Endothelial cell of umbilical vein (primary cell): Measurements from ENCODE around the gene OSBPL8. TPM values are rescaled to one million over a fixed set of nuclear protein-coding genes. Genes with fewer than 3 reads are reported as not detected.

Experiments
- BruUV-seq: library from RNA; stranded (reverse); fragments of 400-500 nt; replicated peaks from 2 replicates; lab custom pipeline; 2021; lab: Mats Ljungman, UMichigan
- CTCF ChIA-PET: fragments of 300-600, 350-600 bp; sonication (Branson Sonifier 250); formaldehyde crosslinking; loops from one replicate; lab custom pipeline; 2021; ENCODE audit warnings: antibody characterized with exemption, inconsistent platforms; lab: Charles Lee
- POLR2A ChIA-PET: fragments of 300-600, 350-600 bp; sonication (Branson Sonifier 250); formaldehyde crosslinking; loops from one replicate; lab custom pipeline; 2021; ENCODE audit warnings: antibody characterized with exemption, inconsistent platforms; lab: Charles Lee
- DNase-seq: peaks from one replicate; pipeline ENCODE4 v3.0.0-alpha.2; 2011; ENCODE audit warnings: low read depth, low spot score
- FAIRE-seq: peaks from 2 replicates; lab custom pipeline; 2011; peaks lifted over from hg19 to GRCh38; lab: Jason Lieb, UNC
- H2AFZ ChIP-seq: 2 replicates; pipeline ENCODE4 v1.6.0; 2012; ENCODE audit warnings: low read depth, low read length, control low read depth, inconsistent platforms
- H3K27ac ChIP-seq: 2 replicates; pipeline ENCODE4 v1.5.1; 2011; ENCODE audit warnings: low read depth, mild to moderate bottlenecking, control low read depth, low read length, moderate library complexity; ENCODE audit not compliant: insufficient read depth
- H3K27me3 ChIP-seq, 2 experiments: 2 replicates each; pipeline versions ENCODE4 v1.6.0 to v1.6.1; 2011; ENCODE audit warnings: low read length in 2 of 2, mixed read lengths in 1 of 2; ENCODE audit not compliant: control insufficient read depth in 2 of 2, insufficient read depth in 2 of 2
- H3K36me3 ChIP-seq, 2 experiments: 2 replicates in 1 of 2; 3 replicates in 1 of 2; pipeline ENCODE4 v1.5.1; 2011; ENCODE audit warnings: low read length in 2 of 2, mild to moderate bottlenecking in 1 of 2, moderate library complexity in 1 of 2; ENCODE audit not compliant: control insufficient read depth in 2 of 2, insufficient read depth in 2 of 2; ENCODE audit errors: extremely low read depth in 1 of 2
- H3K4me1 ChIP-seq: 3 replicates; pipeline ENCODE4 v1.5.1; 2011; ENCODE audit warnings: mild to moderate bottlenecking, low read length; ENCODE audit not compliant: control insufficient read depth, insufficient read depth; ENCODE audit errors: extremely low read depth
- H3K4me2 ChIP-seq: 2 replicates; pipeline ENCODE4 v1.6.1; 2011; ENCODE audit warnings: low read length, control low read depth, mixed read lengths; ENCODE audit not compliant: insufficient read depth
- H3K4me3 ChIP-seq, 3 experiments: fragments of 200-600 bp in 1 of 3; sonication (generic), shearing (Covaris generic) in 1 of 3; replicated peaks in 1 of 3; 2 replicates each; pipeline ENCODE4 v1.5.1; 2011 to 2016; ENCODE audit warnings: control low read depth in 3 of 3, low read length in 3 of 3, mild to moderate bottlenecking in 2 of 3, inconsistent platforms in 1 of 3, low read depth in 1 of 3, moderate library complexity in 1 of 3; ENCODE audit not compliant: insufficient read depth in 1 of 3
- H3K79me2 ChIP-seq: 2 replicates; pipeline ENCODE4 v1.6.0; 2012; ENCODE audit warnings: low read length, inconsistent platforms; ENCODE audit not compliant: control insufficient read depth, insufficient read depth
- H3K9ac ChIP-seq: replicated peaks from 2 replicates; pipeline ENCODE3; 2011; ENCODE audit warnings: low read length, control low read depth; ENCODE audit not compliant: insufficient read depth; ENCODE audit errors: extremely low read depth
- H3K9me1 ChIP-seq: replicated peaks from 3 replicates; pipeline ENCODE4 v1.6.0; 2011; ENCODE audit warnings: mild to moderate bottlenecking, low read length; ENCODE audit not compliant: control insufficient read depth, insufficient read depth; ENCODE audit errors: extremely low read depth
- H3K9me3 ChIP-seq: replicated peaks from 2 replicates; pipeline ENCODE4 v1.5.1; 2012; ENCODE audit warnings: low read length, inconsistent platforms; ENCODE audit not compliant: control insufficient read depth, insufficient read depth
- H4K20me1 ChIP-seq: replicated peaks from 2 replicates; pipeline ENCODE3; 2011; ENCODE audit warnings: mild to moderate bottlenecking, low read length; ENCODE audit not compliant: control insufficient read depth, insufficient read depth; ENCODE audit errors: extremely low read depth
- FOS ChIP-seq: IDR thresholded peaks from 2 replicates; pipeline ENCODE4 v1.6.1; 2011; ENCODE audit warnings: mild to moderate bottlenecking, low read length, moderate library complexity, borderline replicate concordance; ENCODE audit not compliant: insufficient read depth
- GATA2 ChIP-seq: IDR thresholded peaks from 2 replicates; pipeline ENCODE4 v1.7.0; 2011; ENCODE audit warnings: low read depth, mild to moderate bottlenecking, moderate library complexity, mixed read lengths, low read length; ENCODE audit not compliant: insufficient read length, insufficient read depth
- JUN ChIP-seq: IDR thresholded peaks from 2 replicates; pipeline ENCODE4 v1.6.1; 2011; ENCODE audit warnings: borderline replicate concordance, low read depth; ENCODE audit not compliant: insufficient read length, insufficient read depth
- MYC ChIP-seq: IDR thresholded peaks from one replicate; pipeline ENCODE4 v1.6.1; 2011; ENCODE audit warnings: mild to moderate bottlenecking, low read depth, low read length
- POLR2A ChIP-seq: IDR thresholded peaks from 2 replicates; pipeline ENCODE4 v1.6.1; 2012; ENCODE audit warnings: low read depth, mild to moderate bottlenecking, control low read depth, low read length
- POLR2AphosphoS5 ChIP-seq: IDR thresholded peaks from 2 replicates; pipeline ENCODE4 v1.6.1; 2012; ENCODE audit warnings: low read depth, mild to moderate bottlenecking, control low read depth, low read length, moderate library complexity; ENCODE audit not compliant: insufficient read depth
- dilution Hi-C: fragments of 300-500 bp; cut with MboI; formaldehyde crosslinking; loops from one replicate; pipeline ENCODE4 v1.15.0; 2019; ENCODE audit warnings: low sequenced_read_pairs; ENCODE audit not compliant: extremely low pct_ligation_motif_present
- intact Hi-C: fragments of 100-400 bp; cut with micrococcal nuclease; formaldehyde crosslinking; loops from one replicate; pipeline ENCODE4 v1.10.0; 2022
- polyA plus RNA-seq, 4 experiments: library from polyadenylated mRNA; depleted of rRNA in 3 of 4; stranded (reverse) in 3 of 4; unstranded in 1 of 4; fragments of >200 nt; gene quantifications; 2 replicates each; pipeline versions ENCODE4 v1.2.1 to v1.2.3, GENCODE V29; 2011 to 2012; ENCODE audit warnings: missing spikeins in 1 of 4
- total RNA-seq: library from RNA; stranded (reverse); gene quantifications from 2 replicates; pipeline ENCODE4 v1.2.3, GENCODE V29; 2021
- TF ChIP-seq, protein P1 (sequence below): IDR thresholded peaks from 2 replicates; pipeline ENCODE4 v1.6.1; 2011; ENCODE audit not compliant: insufficient read depth, insufficient read length
- TF ChIP-seq, protein P2 (sequence below), 2 donors: IDR thresholded peaks; 1 replicate in 1 of 2; 2 replicates in 1 of 2; pipeline ENCODE4 v1.5.1; 2011; ENCODE audit warnings: low read length in 2 of 2, mild to moderate bottlenecking in 2 of 2, moderate library complexity in 2 of 2, control low read depth in 1 of 2, inconsistent platforms in 1 of 2, low read depth in 1 of 2; ENCODE audit not compliant: insufficient read depth in 1 of 2; ENCODE audit errors: extremely low read depth in 1 of 2

Gene OSBPL8
- total and polyA plus RNA-seq, 2 donors (not counting 3 experiments of a cell fraction or from before 2014, with no cell fraction given) = 10.3 to 47.6 TPM

DNA sequence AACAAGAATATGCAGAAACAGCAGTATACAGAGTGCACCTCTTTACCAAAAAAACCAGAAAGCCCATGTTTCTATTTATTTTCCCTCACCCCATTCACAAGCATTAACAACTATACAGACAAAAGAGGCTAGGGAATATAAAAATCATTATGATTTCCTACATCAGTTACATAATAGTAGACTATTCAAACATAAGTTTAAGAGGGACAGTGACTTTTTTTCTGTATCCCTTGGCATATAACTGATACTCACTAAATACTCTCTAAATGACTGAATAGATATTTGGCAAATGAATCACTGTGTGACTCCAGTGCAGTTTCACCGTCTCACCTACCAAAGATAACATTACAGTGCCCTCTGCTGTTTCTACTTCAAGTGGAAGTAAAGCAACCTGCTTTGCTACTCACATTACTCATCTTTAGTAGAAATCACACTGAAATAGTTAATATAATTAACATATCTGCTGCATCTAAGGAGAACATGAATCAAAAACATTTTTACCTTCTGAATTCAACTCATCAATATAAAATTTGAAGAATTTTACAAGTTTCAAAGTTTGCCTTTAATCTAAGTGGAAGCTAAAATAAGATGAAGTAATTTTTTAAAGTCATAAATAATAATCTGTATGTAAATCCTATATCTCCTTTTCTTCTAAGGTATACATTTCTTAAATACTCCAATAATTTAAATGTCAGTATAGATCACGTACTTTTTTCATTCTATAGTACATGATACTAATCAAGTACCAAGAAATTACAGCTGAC is 103.8 kb downstream of the OSBPL8 start:
- peak overlapping the region; percentile 39 for H3K9ac ChIP-seq
- no peaks in the 10 kb centered on the region for H3K27me3 ChIP-seq
- no TSS peak for BruUV-seq
- FAIRE-seq (peak; percentile 67), DNase-seq (peak; percentile 82)
- no peak for TF ChIP-seq POLR2A
- TF ChIP-seq MYC = no peak
- no peak for TF ChIP-seq GATA2
- TF ChIP-seq FOS = peak; percentile 68
- TF ChIP-seq POLR2AphosphoS5 = no peak
- TF ChIP-seq, protein P1, sequence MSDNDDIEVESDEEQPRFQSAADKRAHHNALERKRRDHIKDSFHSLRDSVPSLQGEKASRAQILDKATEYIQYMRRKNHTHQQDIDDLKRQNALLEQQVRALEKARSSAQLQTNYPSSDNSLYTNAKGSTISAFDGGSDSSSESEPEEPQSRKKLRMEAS = no peak
- peak; percentile 66 for TF ChIP-seq JUN
- TF ChIP-seq, protein P2, sequence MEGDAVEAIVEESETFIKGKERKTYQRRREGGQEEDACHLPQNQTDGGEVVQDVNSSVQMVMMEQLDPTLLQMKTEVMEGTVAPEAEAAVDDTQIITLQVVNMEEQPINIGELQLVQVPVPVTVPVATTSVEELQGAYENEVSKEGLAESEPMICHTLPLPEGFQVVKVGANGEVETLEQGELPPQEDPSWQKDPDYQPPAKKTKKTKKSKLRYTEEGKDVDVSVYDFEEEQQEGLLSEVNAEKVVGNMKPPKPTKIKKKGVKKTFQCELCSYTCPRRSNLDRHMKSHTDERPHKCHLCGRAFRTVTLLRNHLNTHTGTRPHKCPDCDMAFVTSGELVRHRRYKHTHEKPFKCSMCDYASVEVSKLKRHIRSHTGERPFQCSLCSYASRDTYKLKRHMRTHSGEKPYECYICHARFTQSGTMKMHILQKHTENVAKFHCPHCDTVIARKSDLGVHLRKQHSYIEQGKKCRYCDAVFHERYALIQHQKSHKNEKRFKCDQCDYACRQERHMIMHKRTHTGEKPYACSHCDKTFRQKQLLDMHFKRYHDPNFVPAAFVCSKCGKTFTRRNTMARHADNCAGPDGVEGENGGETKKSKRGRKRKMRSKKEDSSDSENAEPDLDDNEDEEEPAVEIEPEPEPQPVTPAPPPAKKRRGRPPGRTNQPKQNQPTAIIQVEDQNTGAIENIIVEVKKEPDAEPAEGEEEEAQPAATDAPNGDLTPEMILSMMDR (IDR thresholded peaks at IDR 0.05; ENCODE audit: extremely low read depth in 1 of 2, insufficient read depth in 1 of 2, low read depth in 1 of 2, low read length in 2 of 2) = peak; percentile 48 to 54
- ChIA-PET CTCF (interaction anchor here (0.6 to 3.1 kb wide), 50 partner anchors 9 to 1126 kb away, joined by 3 to 39 read pairs (median 4); partner anchors contain the start of genes BBS10, CAPS2, GLIPR1L1 and NAP1L1), POLR2A (interaction anchor here (1.1 kb wide), 1 partner anchor 424 kb away, joined by 3 read pairs; the partner anchor contains the start of gene PHLDA1)
- no peaks in the 10 kb centered on the region for H3K9me1 ChIP-seq
- peak overlapping the region; percentile 48 for H3K27ac ChIP-seq
- no peaks in the 10 kb centered on the region for H4K20me1 ChIP-seq
- peak overlapping the region; percentile 39 for H3K4me2 ChIP-seq
- no peaks in the 10 kb centered on the region for H3K36me3 ChIP-seq
- H3K4me1 ChIP-seq = peaks cover 9% of the 10 kb centered on the region
- intact Hi-C loops = loop anchor here (1.0 to 10.0 kb wide), 11 partner anchors 107 to 1123 kb away; partner anchors contain the start of genes BBS10, CAPS2, GLIPR1L1 and GLIPR1L2
- no peak overlapping the region for H2AFZ ChIP-seq
- H3K4me3 ChIP-seq = no peak overlapping the region
- no peaks in the 10 kb centered on the region for H3K79me2 ChIP-seq
- dilution Hi-C loops = no loop called here
- no peaks in the 10 kb centered on the region for H3K9me3 ChIP-seq
